HepG2 (cell line): ENCODE measurements around the gene SLA2. TPM values are rescaled to one million over a fixed set of nuclear protein-coding genes. Genes with fewer than 3 reads are reported as not detected.

ENCODE experiments used
- LRRFIP1 ChIP-seq: sonication (generic); formaldehyde crosslinking; conservative IDR thresholded peaks from 2 replicates; pipeline ENCODE4 v1.4.0; 2020; ENCODE audit warnings: missing genetic modification reagents
- PRDM10 ChIP-seq: sonication (generic); formaldehyde crosslinking; IDR thresholded peaks from 2 replicates; pipeline ENCODE4 v1.4.0; 2020; ENCODE audit warnings: low read depth, missing genetic modification reagents
- ZBTB26 ChIP-seq: IDR thresholded peaks from 2 replicates; pipeline ENCODE4 v1.6.1; 2016; ENCODE audit warnings: missing compliant biosample characterization, missing genetic modification reagents, borderline replicate concordance
- ZFP36L2 ChIP-seq: sonication (generic); formaldehyde crosslinking; IDR thresholded peaks from 2 replicates; pipeline ENCODE4 v1.4.0; 2020; ENCODE audit warnings: missing genetic modification reagents
- ZNF24 ChIP-seq: fragments of 450-650 bp; IDR thresholded peaks from 2 replicates; pipeline ENCODE4 v1.6.1; 2017; ENCODE audit warnings: antibody characterized with exemption, mild to moderate bottlenecking
- ZNF282 ChIP-seq: fragments of 450-650 bp; IDR thresholded peaks from 2 replicates; pipeline ENCODE4 v1.6.1; 2018; ENCODE audit not compliant: partially characterized antibody
- ZNF333 ChIP-seq: sonication (generic); formaldehyde crosslinking; IDR thresholded peaks from 2 replicates; pipeline ENCODE4 v1.4.0; 2020; ENCODE audit warnings: mild to moderate bottlenecking, missing genetic modification reagents, borderline replicate concordance
- ZNF407 ChIP-seq: sonication (generic); formaldehyde crosslinking; IDR thresholded peaks from one replicate; pipeline ENCODE4 v1.5.1; 2020; ENCODE audit warnings: mild to moderate bottlenecking, missing genetic modification reagents; ENCODE audit errors: not compliant biosample characterization
- ZNF557 ChIP-seq: sonication (generic); formaldehyde crosslinking; IDR thresholded peaks from 2 replicates; pipeline ENCODE4 v1.4.0; 2020; ENCODE audit warnings: missing genetic modification reagents
- ZNF589 ChIP-seq: sonication (generic); formaldehyde crosslinking; conservative IDR thresholded peaks from 2 replicates; pipeline ENCODE4 v1.8.0; 2022; ENCODE audit warnings: mild to moderate bottlenecking, moderate library complexity, missing genetic modification reagents
- polyA plus RNA-seq, 8 experiments: library from polyadenylated mRNA; depleted of rRNA in 3 of 8; stranded (reverse) in 7 of 8; unstranded in 1 of 8; fragments of >200 nt; fragmentation: Illumina TruSeq in 4 of 8; extraction: Trizol in 4 of 8; gene quantifications; 2 replicates each; pipeline versions ENCODE4 v1.2.1 to v1.2.3, GENCODE V29; 2011 to 2016; ENCODE audit warnings: low read depth in 4 of 8, missing spikeins in 1 of 8, mixed read lengths in 1 of 8; ENCODE audit not compliant: insufficient read depth in 1 of 8
- total RNA-seq, 5 experiments: library from RNA; depleted of rRNA; stranded (reverse); fragments of >200 nt; fragmentation: Illumina TruSeq; extraction: Trizol; gene quantifications; 2 replicates each; pipeline ENCODE4 v1.2.3, GENCODE V29; 2016; ENCODE audit warnings: low read depth in 1 of 5

SLA2 gene
- total and polyA plus RNA-seq, 2 of the 13 experiments (the other 11 are each of a cell fraction or from before 2014, with no cell fraction given) = 1.6 to 3.6 TPM

GRCh38 chr20:36574366-36575135, 71.4 kb downstream of the SLA2 start (continued):
- TF ChIP-seq ZNF407 = peak; percentile 76
- no peak for TF ChIP-seq ZNF282
- TF ChIP-seq PRDM10 (CRISPR knock-in tag) = no peak
- peak; percentile 95; the same call in 1 of the 2 replicates for TF ChIP-seq ZNF333
- TF ChIP-seq ZNF557 (CRISPR knock-in tag) = no peak
- TF ChIP-seq ZFP36L2 (CRISPR knock-in tag) = peak; percentile 25; the same call in 1 of the 2 replicates
- TF ChIP-seq ZNF24 = no peak
- TF ChIP-seq ZBTB26 = peak; percentile 75; the same call in 1 of the 2 replicates
- peak; percentile 97; the same call in 1 of the 2 replicates for TF ChIP-seq ZNF589 (CRISPR knock-in tag)
- TF ChIP-seq LRRFIP1 (CRISPR knock-in tag) = no peak
